HG02840 (cell line): ENCODE measurements around the gene IQSEC1.

Source experiments
- ATAC-seq: cut with Tn5 transposase; IDR thresholded peaks from one replicate; pipeline ENCODE4 v1.9.1; 2021; ENCODE audit warnings: mild to moderate bottlenecking, moderate library complexity, moderate number of reproducible peaks; ENCODE audit not compliant: unreplicated experiment, low FRiP score

The IQSEC1 gene

GRCh38 chr3:13018561-13019242 lies 54.5 kb downstream of the IQSEC1 start:
- no peak for ATAC-seq

GRCh38 chr3:13018043-13018451 lies 55.2 kb downstream of the IQSEC1 start:
- no peak for ATAC-seq

- ATAC-seq = no peak
Measured at GRCh38 chr3:13017361-13018042, 55.7 kb downstream of the IQSEC1 start.

- ATAC-seq = no peak
Measured at GRCh38 chr3:13016721-13017255, 56.4 kb downstream of the IQSEC1 start.

- peak; percentile 32 for ATAC-seq
Measured at GRCh38 chr3:13016083-13016720, 57.0 kb downstream of the IQSEC1 start.

GRCh38 chr3:13015286-13016082 lies 57.7 kb downstream of the IQSEC1 start:
- no peak for ATAC-seq

- ATAC-seq = no peak
Measured at GRCh38 chr3:13014755-13015285, 58.4 kb downstream of the IQSEC1 start.

- ATAC-seq = no peak
Measured at GRCh38 chr3:13013994-13014754, 59.1 kb downstream of the IQSEC1 start.

- no peak for ATAC-seq
Measured at GRCh38 chr3:13013566-13013965, 59.7 kb downstream of the IQSEC1 start.

GRCh38 chr3:13013151-13013561 lies 60.1 kb downstream of the IQSEC1 start:
- no peak for ATAC-seq

GRCh38 chr3:13012221-13012691 lies 61.0 kb downstream of the IQSEC1 start:
- peak; percentile 32 for ATAC-seq

GRCh38 chr3:13011573-13012220 lies 61.5 kb downstream of the IQSEC1 start:
- peak; percentile 43 for ATAC-seq

GRCh38 chr3:13010780-13011572 lies 62.3 kb downstream of the IQSEC1 start:
- ATAC-seq = no peak

- no peak for ATAC-seq
Measured at GRCh38 chr3:13009946-13010315, 63.3 kb downstream of the IQSEC1 start.

GRCh38 chr3:13009132-13009945 lies 63.9 kb downstream of the IQSEC1 start:
- no peak for ATAC-seq

- ATAC-seq = no peak
Measured at GRCh38 chr3:13008155-13008995, 64.9 kb downstream of the IQSEC1 start.
